ENCODE results near the gene PDE6D. TPM values are rescaled to one million over a fixed set of nuclear protein-coding genes. Genes with fewer than 3 reads are reported as not detected.

The PDE6D gene
- 41.0 and 41.9 TPM in 2 replicates for total RNA-seq (2014; rRNA removed; shearing (Covaris generic))

GRCh38 chr2:231780909-231781797 is at the start of gene PDE6D:
TSS of gene PDE6D (minus strand) at chr2:231781282. CDS start at chr2:231781114, 168 bp downstream.
- DNase-seq (ENCODE audit: low spot score) = peak; percentile 96

- DNase-seq (ENCODE audit: low spot score) = no peak
Observed at GRCh38 chr2:231821908-231822307, 40.8 kb upstream of the PDE6D start.

- DNase-seq (ENCODE audit: low spot score) = no peak
Observed at GRCh38 chr2:231820786-231821303, 39.8 kb upstream of the PDE6D start.

- no peak for DNase-seq (ENCODE audit: low spot score)
Observed at GRCh38 chr2:231819447-231820042, 38.5 kb upstream of the PDE6D start.

- DNase-seq (ENCODE audit: low spot score) = no peak
Observed at GRCh38 chr2:231816327-231817026, 35.4 kb upstream of the PDE6D start.

GRCh38 chr2:231810905-231811304 is 29.8 kb upstream of the PDE6D start:
- DNase-seq (ENCODE audit: low spot score) = peak; percentile 71

GRCh38 chr2:231807020-231807419 is 25.9 kb upstream of the PDE6D start:
- no peak for DNase-seq (ENCODE audit: low spot score)

GRCh38 chr2:231803501-231804138 is 22.5 kb upstream of the PDE6D start:
- no peak for DNase-seq (ENCODE audit: low spot score)

GRCh38 chr2:231800493-231801091 is 19.5 kb upstream of the PDE6D start:
- no peak for DNase-seq (ENCODE audit: low spot score)

GRCh38 chr2:231795525-231796327 is 14.6 kb upstream of the PDE6D start:
- DNase-seq (ENCODE audit: low spot score) = peak; percentile 90

GRCh38 chr2:231794383-231794782 is 13.3 kb upstream of the PDE6D start:
- DNase-seq (ENCODE audit: low spot score) = no peak

- no peak for DNase-seq (ENCODE audit: low spot score)
Observed at GRCh38 chr2:231791107-231791506, 10.0 kb upstream of the PDE6D start.

GRCh38 chr2:231786917-231787292 is 5.8 kb upstream of the PDE6D start:
- no peak for DNase-seq (ENCODE audit: low spot score)

- peak; percentile 55 for DNase-seq (ENCODE audit: low spot score)
Observed at GRCh38 chr2:231786177-231786916, 5.3 kb upstream of the PDE6D start, which contains the start of gene COPS7B. TSS of gene COPS7B (plus strand) at chr2:231786445. CDS start at chr2:231788571, 2,126 bp downstream.

GRCh38 chr2:231785822-231786176 is 4.7 kb upstream of the PDE6D start:
- DNase-seq (ENCODE audit: low spot score) = no peak

GRCh38 chr2:231785413-231785812 is 4.3 kb upstream of the PDE6D start:
- no peak for DNase-seq (ENCODE audit: low spot score)

GRCh38 chr2:231781798-231782726 is 980 bp upstream of the PDE6D start:
- no peak for DNase-seq (ENCODE audit: low spot score)

GRCh38 chr2:231780123-231780908 is 766 bp downstream of the PDE6D start:
- no peak for DNase-seq (ENCODE audit: low spot score)
